Astrocyte of the spinal cord (primary cell): ENCODE results near the gene SMCHD1.
A peak's percentile ranks its signal among the peaks of the same experiment; 100 is the strongest.

Source experiments
- DNase-seq: peaks from one replicate; pipeline ENCODE4 v3.0.0; 2011; ENCODE audit warnings: low read depth, low spot score
- H3K4me3 ChIP-seq: 2 replicates; pipeline ENCODE4 v1.5.1; 2011; ENCODE audit warnings: low read depth, mild to moderate bottlenecking, low read length, moderate library complexity
- in situ Hi-C: cut with HindIII; loops from 2 replicates; pipeline ENCODE4 v1.10.0; 2017; ENCODE audit warnings: low sequenced_read_pairs
- TF ChIP-seq, protein P1 (sequence below): IDR thresholded peaks from 2 replicates; pipeline ENCODE4 v1.5.1; 2012; ENCODE audit warnings: low read depth, mild to moderate bottlenecking, low read length, inconsistent platforms

The SMCHD1 gene

DNA sequence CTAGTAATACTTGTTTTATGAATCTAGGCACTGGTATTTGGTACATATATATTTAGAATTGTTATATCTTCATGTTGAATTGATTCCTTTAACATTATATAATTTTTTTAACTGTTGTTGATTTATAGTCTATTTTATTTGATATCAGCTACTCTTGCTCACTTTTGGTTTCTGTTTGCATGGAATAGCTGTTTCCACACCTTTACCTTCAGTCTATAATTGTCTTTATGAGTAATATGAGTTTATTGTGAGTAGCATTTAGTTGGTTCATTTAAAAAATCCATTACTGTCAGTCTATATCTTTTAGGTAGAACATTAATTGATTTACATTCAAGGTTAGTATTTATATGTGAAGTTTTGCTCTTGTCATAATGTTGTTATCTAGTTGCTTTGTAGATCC, 58.6 kb downstream of the SMCHD1 start:
- TF ChIP-seq, protein P1, sequence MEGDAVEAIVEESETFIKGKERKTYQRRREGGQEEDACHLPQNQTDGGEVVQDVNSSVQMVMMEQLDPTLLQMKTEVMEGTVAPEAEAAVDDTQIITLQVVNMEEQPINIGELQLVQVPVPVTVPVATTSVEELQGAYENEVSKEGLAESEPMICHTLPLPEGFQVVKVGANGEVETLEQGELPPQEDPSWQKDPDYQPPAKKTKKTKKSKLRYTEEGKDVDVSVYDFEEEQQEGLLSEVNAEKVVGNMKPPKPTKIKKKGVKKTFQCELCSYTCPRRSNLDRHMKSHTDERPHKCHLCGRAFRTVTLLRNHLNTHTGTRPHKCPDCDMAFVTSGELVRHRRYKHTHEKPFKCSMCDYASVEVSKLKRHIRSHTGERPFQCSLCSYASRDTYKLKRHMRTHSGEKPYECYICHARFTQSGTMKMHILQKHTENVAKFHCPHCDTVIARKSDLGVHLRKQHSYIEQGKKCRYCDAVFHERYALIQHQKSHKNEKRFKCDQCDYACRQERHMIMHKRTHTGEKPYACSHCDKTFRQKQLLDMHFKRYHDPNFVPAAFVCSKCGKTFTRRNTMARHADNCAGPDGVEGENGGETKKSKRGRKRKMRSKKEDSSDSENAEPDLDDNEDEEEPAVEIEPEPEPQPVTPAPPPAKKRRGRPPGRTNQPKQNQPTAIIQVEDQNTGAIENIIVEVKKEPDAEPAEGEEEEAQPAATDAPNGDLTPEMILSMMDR, result no peak
- no peak overlapping the region for H3K4me3 ChIP-seq
- in situ Hi-C loops, result no loop called here
- no peak for DNase-seq

DNA sequence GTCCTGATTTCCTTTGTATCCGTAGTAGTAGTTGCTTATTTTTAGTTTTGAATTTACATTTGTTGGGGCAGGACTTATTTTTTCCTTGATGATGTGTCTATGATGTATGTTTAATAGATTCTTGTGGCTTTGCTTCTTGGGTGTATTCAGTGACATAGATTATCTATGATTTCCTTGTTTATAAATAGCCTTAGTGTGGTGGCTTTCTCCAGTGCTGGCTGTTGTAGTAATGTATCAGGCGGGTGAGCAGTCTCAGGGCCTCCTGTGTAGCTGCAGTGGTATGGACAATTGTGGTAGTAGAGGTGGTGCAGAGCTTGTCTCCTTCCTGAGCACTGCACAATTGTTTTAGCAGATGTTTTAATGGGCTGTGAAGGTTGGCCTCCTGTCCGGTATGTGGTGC, 60.5 kb downstream of the SMCHD1 start:
- TF ChIP-seq, protein P1, result no peak
- in situ Hi-C loops, result no loop called here
- no peak overlapping the region for H3K4me3 ChIP-seq
- DNase-seq, result peak; percentile 7

DNA sequence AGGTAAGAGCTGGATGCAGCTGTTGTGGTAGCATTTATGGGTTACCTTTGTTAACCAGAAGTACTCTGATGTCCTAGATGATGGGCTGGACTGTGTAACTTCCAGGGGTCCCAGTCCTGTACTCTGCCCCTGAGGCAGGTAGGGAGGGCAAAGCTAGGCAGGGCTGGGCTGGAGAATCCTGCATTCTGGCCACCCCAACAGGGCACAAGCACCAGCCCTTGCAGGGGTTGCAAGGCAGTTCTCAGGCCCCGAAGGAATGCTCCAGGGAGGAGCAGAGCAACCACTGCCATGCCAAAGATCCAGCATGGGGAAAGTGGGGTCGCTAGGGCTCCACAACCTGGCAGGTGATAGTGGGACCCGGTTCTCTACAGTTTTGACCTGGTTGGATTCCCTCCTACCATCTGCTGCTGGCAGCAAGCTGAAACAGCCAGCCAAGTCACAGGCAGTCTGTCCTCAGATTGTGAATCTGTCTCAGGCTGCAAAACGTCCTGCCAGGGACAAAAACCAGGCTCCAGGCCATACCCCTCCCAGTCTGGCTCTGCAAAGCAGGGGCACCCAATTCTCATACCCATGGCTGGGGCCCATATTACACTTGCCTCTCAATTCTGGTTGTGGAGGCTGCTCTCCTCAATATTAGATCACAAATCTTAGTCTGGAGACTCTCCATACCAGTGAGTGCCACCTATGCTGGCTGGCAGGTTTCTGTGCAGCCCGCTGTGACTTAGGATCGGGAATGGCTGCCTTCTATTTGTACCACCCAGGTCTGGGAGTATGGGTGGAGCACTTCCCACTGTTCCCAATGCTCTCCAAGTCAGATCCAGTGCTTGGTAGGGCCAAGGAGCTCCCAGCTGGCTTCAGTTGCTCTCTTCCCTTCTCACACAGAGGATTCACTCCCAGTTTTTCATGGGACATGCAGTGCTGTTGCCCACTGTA, 61.1 kb downstream of the SMCHD1 start:
- no peak for DNase-seq
- in situ Hi-C loops, result no loop called here
- TF ChIP-seq, protein P1, result no peak
- H3K4me3 ChIP-seq, result no peak overlapping the region

DNA sequence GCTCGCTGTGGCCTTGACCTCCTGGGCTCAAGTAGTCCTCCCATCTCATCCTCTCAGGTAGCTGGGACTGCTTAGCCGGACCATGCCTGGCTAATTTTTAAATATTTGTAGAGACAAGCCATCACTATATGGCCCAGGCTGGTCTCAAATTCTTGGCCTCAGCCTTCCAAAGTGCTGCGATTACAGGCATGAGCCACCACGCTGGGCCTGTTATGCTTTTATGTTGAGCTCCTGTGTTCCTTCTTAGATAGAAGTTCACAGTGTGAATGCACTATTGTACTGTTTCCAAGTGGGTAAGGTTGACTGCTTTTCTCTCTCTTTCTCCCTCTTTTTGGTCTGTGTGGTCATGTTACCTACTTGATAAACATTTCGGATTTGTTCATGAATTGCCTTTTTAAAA, 61.9 kb downstream of the SMCHD1 start:
- TF ChIP-seq, protein P1, result no peak
- in situ Hi-C loops, result no loop called here
- H3K4me3 ChIP-seq, result no peak overlapping the region
- DNase-seq, result no peak

DNA sequence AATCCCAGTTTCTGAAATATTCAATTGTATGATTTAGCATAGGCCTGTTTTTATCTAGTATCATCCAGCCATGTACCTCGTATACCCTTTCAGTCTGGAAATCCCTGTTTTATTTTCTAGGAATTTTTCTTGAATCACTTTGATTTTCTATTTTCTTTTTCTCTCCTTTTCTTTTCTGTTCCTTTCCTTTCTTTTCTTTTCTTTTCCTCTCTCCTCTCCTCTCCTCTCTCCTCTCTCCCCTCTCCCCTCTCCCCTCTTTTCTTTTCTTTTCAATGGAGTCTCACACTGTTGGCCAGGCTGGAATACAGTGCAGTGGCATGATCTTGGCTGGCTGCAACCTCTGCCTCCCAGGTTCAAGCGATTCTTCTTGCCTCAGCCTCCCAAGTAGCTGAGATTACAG, 63.5 kb downstream of the SMCHD1 start:
- DNase-seq, result no peak
- in situ Hi-C loops, result no loop called here
- TF ChIP-seq, protein P1, result no peak
- H3K4me3 ChIP-seq, result no peak overlapping the region

DNA sequence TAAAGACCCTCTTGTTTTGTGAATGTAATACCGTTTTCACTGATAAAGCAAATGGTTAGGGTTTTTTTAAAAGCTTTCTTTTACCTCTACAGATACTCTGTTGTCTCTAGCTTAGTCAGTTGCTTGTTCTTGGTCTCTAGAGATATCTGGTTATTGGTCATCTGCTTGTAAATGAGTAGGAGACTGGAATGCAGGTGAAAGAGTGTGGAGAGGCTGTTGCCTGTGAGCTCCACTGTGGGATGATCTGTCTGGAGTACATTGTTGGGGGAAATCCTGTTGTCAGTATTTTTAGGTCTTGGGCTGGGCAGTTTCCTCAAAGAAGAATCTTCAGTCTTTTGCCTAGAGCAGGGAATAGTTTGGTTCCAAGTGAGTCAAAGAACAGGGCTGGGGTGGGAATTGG, 67.7 kb downstream of the SMCHD1 start:
- TF ChIP-seq, protein P1, result no peak
- in situ Hi-C loops, result no loop called here
- no peak overlapping the region for H3K4me3 ChIP-seq
- no peak for DNase-seq
